ENCODE results near the gene SLC6A1. TPM values are rescaled to one million over a fixed set of nuclear protein-coding genes. Genes with fewer than 3 reads are reported as not detected.

The SLC6A1 gene
- total RNA-seq (2022) (not detected in 2 replicates), Bru-seq, nascent RNA (not detected), BruChase-seq, experiment 1, labeled RNA remaining after a 6-hour chase (not detected), BruChase-seq, experiment 2, labeled RNA remaining after a 2-hour chase (percentile 2 among the genes with signal in this experiment)
- long read RNA-seq = 0 reads

GRCh38 chr3:10992017-10992942 lies at the start of gene SLC6A1:
Gene SLC6A1 (plus strand): TSS chr3:10992748. CDS start chr3:11017212, 24,464 bp downstream.
- Mint-ChIP-seq H3K4me1 (ENCODE audit: low read depth, unreplicated experiment) (no peaks in the 10 kb centered on the region), H3K27ac (ENCODE audit: unreplicated experiment) (no peak within 1 kb of the TSS), H3K27me3 (ENCODE audit: unreplicated experiment) (peaks cover 95% of the 10 kb centered on the region), H3K4me3 (ENCODE audit: low read depth, unreplicated experiment) (no peak within 1 kb of the TSS), H3K36me3 (ENCODE audit: insufficient read depth, unreplicated experiment) (no peaks in the 10 kb centered on the region), H3K9me3 (ENCODE audit: low read depth, unreplicated experiment) (no peaks in the 10 kb centered on the region)
- no peak for TF ChIP-seq CTCF (IDR thresholded peaks at IDR 0.05; ENCODE audit: unreplicated experiment)
- no peak for DNase-seq
- no TSS peak for BruUV-seq (replicated peaks)
- CTCF ChIA-PET = no interaction called here
- intact Hi-C loops (cut with micrococcal nuclease; ENCODE audit: unreplicated experiment) = no loop called here

DNA sequence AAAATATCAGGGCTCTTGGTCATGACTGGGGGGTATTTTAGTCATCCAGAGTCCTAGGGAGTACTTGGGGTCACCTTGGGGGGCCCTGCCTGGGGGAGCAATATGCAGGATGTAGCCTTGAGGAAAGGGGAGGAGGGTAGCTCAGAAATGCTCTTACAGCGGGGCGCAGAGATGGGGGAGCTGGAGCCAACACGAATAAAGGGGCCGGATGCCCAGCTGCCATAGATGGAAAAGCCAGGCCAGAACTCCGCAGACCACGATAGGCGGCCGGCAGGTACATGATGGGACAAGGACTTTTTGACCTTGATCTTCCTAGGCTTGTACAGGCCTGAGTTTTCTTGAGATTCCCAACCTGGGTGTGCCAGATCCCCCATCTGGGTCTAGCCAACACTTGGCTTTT lies 47.7 kb upstream of the SLC6A1 start:
- BruUV-seq (replicated peaks) = no TSS peak
- Mint-ChIP-seq H3K4me3 (ENCODE audit: low read depth, unreplicated experiment) (no peak overlapping the region), H3K4me1 (ENCODE audit: low read depth, unreplicated experiment) (no peaks in the 10 kb centered on the region), H3K36me3 (ENCODE audit: insufficient read depth, unreplicated experiment) (no peaks in the 10 kb centered on the region), H3K9me3 (ENCODE audit: low read depth, unreplicated experiment) (no peaks in the 10 kb centered on the region), H3K27me3 (ENCODE audit: unreplicated experiment) (peaks cover 90% of the 10 kb centered on the region), H3K27ac (ENCODE audit: unreplicated experiment) (no peak overlapping the region)
- intact Hi-C loops (cut with micrococcal nuclease; ENCODE audit: unreplicated experiment) = loop anchor here (1.0 kb wide), 1 partner anchor 114 kb away; no protein-coding TSS in a partner anchor
- CTCF ChIA-PET = interaction anchor here (0.6 to 1.1 kb wide), 2 partner anchors 38 to 1008 kb away, joined by 3 to 5 read pairs; no protein-coding TSS in a partner anchor
- TF ChIP-seq CTCF (IDR thresholded peaks at IDR 0.05; ENCODE audit: unreplicated experiment) = no peak
- no peak for DNase-seq

GRCh38 chr3:10945683-10946287 lies 46.8 kb upstream of the SLC6A1 start:
- CTCF ChIA-PET = interaction anchor here (0.6 to 1.1 kb wide), 3 partner anchors 12 to 1007 kb away, joined by 3 to 5 read pairs (median 3); no protein-coding TSS in a partner anchor
- Mint-ChIP-seq H3K9me3 (ENCODE audit: low read depth, unreplicated experiment) (no peaks in the 10 kb centered on the region), H3K4me3 (ENCODE audit: low read depth, unreplicated experiment) (no peak overlapping the region), H3K4me1 (ENCODE audit: low read depth, unreplicated experiment) (no peaks in the 10 kb centered on the region), H3K27ac (ENCODE audit: unreplicated experiment) (no peak overlapping the region), H3K27me3 (ENCODE audit: unreplicated experiment) (peaks cover 94% of the 10 kb centered on the region), H3K36me3 (ENCODE audit: insufficient read depth, unreplicated experiment) (no peaks in the 10 kb centered on the region)
- peak; percentile 70 for DNase-seq
- intact Hi-C loops (cut with micrococcal nuclease; ENCODE audit: unreplicated experiment) = loop anchor here (1.0 kb wide), 1 partner anchor 114 kb away; no protein-coding TSS in a partner anchor
- TF ChIP-seq CTCF (IDR thresholded peaks at IDR 0.05; ENCODE audit: unreplicated experiment) = peak; percentile 86
- no TSS peak for BruUV-seq (replicated peaks)

GRCh38 chr3:10946526-10946925 lies 46.0 kb upstream of the SLC6A1 start:
- TF ChIP-seq CTCF (IDR thresholded peaks at IDR 0.05; ENCODE audit: unreplicated experiment) = no peak
- Mint-ChIP-seq H3K4me3 (ENCODE audit: low read depth, unreplicated experiment) (no peak overlapping the region), H3K27ac (ENCODE audit: unreplicated experiment) (no peak overlapping the region), H3K9me3 (ENCODE audit: low read depth, unreplicated experiment) (no peaks in the 10 kb centered on the region), H3K4me1 (ENCODE audit: low read depth, unreplicated experiment) (no peaks in the 10 kb centered on the region), H3K36me3 (ENCODE audit: insufficient read depth, unreplicated experiment) (no peaks in the 10 kb centered on the region), H3K27me3 (ENCODE audit: unreplicated experiment) (peaks cover 99% of the 10 kb centered on the region)
- DNase-seq = no peak
- CTCF ChIA-PET = interaction anchor here (0.9 kb wide), 1 partner anchor 12 kb away, joined by 3 read pairs; no protein-coding TSS in a partner anchor
- no TSS peak for BruUV-seq (replicated peaks)
- intact Hi-C loops (cut with micrococcal nuclease; ENCODE audit: unreplicated experiment) = no loop called here

Measured in Calu3 (cell line).